ENCODE data around the gene WNT1. TPM values are rescaled to one million over a fixed set of nuclear protein-coding genes. Genes with fewer than 3 reads are reported as not detected.

Gene WNT1
- total and polyA plus RNA-seq, 11 donors = 0.29 TPM; not detected in 10

DNA sequence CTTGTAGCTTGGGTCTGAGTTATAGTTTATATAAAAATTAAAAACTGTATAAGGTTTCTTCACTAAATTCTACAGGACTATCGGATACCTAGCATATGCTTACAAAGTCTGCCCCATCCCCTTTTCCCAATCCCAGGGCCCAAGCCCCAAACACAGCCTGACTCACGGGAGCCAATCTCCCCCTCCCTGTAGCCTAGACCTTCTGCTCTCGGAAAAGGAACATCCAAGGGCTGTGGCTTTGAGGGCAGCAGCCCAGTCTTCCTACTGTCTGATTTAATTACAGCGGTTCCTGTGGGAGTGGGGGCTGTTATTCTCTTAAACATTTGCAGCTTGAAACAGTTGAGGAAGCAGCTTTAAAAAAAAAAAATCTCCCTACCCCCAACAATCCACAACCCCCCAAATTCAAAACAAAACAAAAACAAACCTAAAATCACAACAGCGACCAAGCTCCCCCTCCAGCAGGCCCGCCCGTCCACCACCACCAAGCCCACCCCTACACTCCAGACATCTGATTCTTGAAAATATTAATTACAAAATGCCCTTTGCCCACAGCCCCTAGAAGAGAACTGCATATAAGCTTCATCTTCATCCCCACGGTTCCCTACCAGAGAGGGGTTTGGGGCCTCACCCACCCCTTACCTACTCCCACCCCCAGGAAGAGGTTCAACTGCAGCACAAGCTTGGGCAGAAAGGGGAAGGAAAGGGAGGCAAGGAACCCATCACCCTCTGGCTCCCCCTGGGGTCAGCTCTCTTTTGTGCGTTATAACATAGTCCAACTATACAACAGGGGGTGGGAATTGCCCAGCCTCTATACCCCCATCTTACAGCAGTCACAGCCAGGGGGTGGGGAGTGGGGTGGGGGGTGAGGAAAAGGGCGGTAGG is 41.6 kb downstream of the WNT1 start:
- ATAC-seq (no peak), DNase-seq (peak in 2 of 5 donors; percentile 31 to 55)
- Histone ChIP-seq H3K27me3 (no peaks in the 10 kb centered on the region), H3K36me3 (peaks cover 0 to 42% (median 39%) of the 10 kb centered on the region in 9 donors), H3K9me3 (no peaks in the 10 kb centered on the region), H3K4me3 (peak overlapping the region in 8 of 12 donors; percentile 74 to 90 (median 82)), H3K27ac (peak overlapping the region; percentile 78 to 99 (median 95)), H3K4me1 (peaks cover 0 to 36% (median 25%) of the 10 kb centered on the region in 12 donors)
- TF ChIP-seq, protein P1, sequence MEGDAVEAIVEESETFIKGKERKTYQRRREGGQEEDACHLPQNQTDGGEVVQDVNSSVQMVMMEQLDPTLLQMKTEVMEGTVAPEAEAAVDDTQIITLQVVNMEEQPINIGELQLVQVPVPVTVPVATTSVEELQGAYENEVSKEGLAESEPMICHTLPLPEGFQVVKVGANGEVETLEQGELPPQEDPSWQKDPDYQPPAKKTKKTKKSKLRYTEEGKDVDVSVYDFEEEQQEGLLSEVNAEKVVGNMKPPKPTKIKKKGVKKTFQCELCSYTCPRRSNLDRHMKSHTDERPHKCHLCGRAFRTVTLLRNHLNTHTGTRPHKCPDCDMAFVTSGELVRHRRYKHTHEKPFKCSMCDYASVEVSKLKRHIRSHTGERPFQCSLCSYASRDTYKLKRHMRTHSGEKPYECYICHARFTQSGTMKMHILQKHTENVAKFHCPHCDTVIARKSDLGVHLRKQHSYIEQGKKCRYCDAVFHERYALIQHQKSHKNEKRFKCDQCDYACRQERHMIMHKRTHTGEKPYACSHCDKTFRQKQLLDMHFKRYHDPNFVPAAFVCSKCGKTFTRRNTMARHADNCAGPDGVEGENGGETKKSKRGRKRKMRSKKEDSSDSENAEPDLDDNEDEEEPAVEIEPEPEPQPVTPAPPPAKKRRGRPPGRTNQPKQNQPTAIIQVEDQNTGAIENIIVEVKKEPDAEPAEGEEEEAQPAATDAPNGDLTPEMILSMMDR (IDR thresholded peaks at IDR 0.05) = peak in 4 of 12 donors; percentile 15 to 29 (median 16)
- TF ChIP-seq POLR2A (IDR thresholded peaks at IDR 0.05) = no peak
- intact Hi-C loops (cut with DNase I) = loop anchor here in 4 of 10 donors (2.0 to 5.0 kb wide), 2 partner anchors 38 to 41 kb away; partner anchors contain the start of gene KMT2D (in 1 of the 4)
- WGBS, 4 donors = 69 to 73% (median 71%) methylated on average over 10 of the region's 10 CpGs

DNA sequence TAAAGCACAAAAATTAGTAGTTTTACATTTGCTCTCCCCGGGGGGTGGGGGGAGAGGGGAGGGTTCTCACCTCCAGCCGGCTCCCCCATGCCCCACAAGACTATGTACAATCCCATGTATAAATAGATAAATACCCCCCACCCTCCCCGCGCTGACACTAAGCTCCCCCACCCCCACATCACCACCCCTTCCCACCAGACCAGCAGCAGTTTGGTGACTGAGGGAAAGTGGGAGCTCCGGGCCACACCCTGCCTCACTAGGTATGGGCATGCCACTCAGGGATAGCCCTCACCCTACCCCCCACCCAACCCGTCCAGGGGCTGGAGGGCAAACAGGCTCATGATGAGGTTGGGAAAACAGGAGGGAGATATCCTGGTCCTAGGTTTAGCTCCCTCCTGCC is 42.3 kb downstream of the WNT1 start:
- Histone ChIP-seq H3K4me1 (peaks cover 0 to 31% (median 19%) of the 10 kb centered on the region in 12 donors), H3K4me3 (no peak overlapping the region), H3K36me3 (peaks cover 0 to 49% (median 46%) of the 10 kb centered on the region in 9 donors), H3K27me3 (no peaks in the 10 kb centered on the region), H3K9me3 (no peaks in the 10 kb centered on the region), H3K27ac (peak overlapping the region in 2 of 12 donors; percentile 95 to 96)
- DNase-seq = peak in 2 of 5 donors; percentile 19 to 28
- 78 to 88% (median 82%) methylated on average over 6 of the region's 6 CpGs for WGBS, 4 donors
- intact Hi-C loops (cut with DNase I) = loop anchor here in 1 of 10 donors (5.0 kb wide), 1 partner anchor 37 kb away; no protein-coding TSS in a partner anchor
- TF ChIP-seq POLR2A (IDR thresholded peaks at IDR 0.05) = no peak
- TF ChIP-seq, protein P1 (IDR thresholded peaks at IDR 0.05) = no peak
- no peak for ATAC-seq

DNA sequence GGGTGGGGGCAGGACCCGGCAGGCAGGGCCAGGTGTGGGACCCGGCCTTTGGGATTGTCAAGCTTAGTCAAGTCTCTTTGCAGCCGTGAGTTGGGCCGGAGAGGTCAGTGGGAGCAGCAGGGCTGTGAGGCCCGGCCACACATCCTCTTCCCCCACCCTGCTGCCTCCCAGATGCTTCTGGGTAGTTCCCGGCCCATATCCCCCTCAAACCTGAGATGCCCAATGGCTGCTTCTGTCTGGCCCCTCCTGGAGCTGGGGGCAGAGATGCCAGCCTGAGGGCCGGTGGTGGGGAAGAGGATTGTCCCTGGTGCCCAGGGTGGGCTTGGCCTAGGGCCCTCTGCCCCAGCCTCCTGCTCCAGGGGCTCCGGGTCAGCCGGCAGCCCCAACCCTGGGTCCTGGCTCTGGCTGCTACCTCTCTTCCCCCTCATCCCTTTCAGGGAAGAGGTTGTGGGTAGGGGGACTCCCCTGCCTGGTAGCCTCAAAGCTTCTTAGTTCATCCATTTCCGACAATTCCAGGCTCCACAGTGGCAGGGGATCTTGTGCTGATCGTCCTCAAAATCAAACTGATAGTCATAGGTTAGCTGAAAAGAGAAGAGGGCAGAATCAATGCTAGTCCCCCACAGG is 43.3 kb downstream of the WNT1 start:
- H3K4me3 ChIP-seq = no peak overlapping the region
- H3K27ac ChIP-seq = no peak overlapping the region
- H3K36me3 ChIP-seq = peaks cover 0 to 59% (median 56%) of the 10 kb centered on the region in 9 donors
- TF ChIP-seq, protein P1 (IDR thresholded peaks at IDR 0.05) = no peak
- no peak for TF ChIP-seq POLR2A (IDR thresholded peaks at IDR 0.05)
- DNase-seq = peak in 1 of 5 donors; percentile 36
- intact Hi-C loops (cut with DNase I) = loop anchor here in 1 of 10 donors (5.0 kb wide), 1 partner anchor 36 kb away; no protein-coding TSS in a partner anchor
- ATAC-seq = no peak
- H3K27me3 ChIP-seq = no peaks in the 10 kb centered on the region
- WGBS, 4 donors = 77 to 81% (median 81%) methylated on average over 9 to 11 of the region's 11 CpGs
- H3K4me1 ChIP-seq = peaks cover 0 to 25% (median 17%) of the 10 kb centered on the region in 12 donors
- no peaks in the 10 kb centered on the region for H3K9me3 ChIP-seq
